Midbrain (tissue), 1 donor: Measurements from ENCODE around the gene FNDC3B.

Experiments used
- DNase-seq: peaks from one replicate; lab custom pipeline; 2025; lab: John Stamatoyannopoulos, UW

FNDC3B gene

DNA sequence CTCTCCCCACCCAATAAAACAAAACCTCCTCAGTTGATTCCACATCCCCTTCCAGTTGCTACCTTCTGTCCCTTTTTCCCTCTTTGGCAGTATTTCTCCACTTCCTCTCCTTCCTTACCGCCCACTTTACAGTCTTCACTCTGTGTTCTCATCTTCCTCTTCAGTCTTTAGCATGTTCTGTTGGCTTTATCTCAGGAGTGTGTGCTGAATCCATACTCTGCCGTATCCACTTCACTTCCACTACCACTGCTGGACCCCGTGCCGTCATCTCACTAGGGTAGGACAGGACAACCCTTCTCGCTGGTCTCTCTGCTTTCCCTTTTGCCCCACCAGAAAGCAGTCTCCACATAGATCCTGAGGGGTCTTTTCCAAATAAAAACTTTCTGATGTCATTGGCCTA lies 74.3 kb downstream of the FNDC3B start:
- DNase-seq = no peak

DNA sequence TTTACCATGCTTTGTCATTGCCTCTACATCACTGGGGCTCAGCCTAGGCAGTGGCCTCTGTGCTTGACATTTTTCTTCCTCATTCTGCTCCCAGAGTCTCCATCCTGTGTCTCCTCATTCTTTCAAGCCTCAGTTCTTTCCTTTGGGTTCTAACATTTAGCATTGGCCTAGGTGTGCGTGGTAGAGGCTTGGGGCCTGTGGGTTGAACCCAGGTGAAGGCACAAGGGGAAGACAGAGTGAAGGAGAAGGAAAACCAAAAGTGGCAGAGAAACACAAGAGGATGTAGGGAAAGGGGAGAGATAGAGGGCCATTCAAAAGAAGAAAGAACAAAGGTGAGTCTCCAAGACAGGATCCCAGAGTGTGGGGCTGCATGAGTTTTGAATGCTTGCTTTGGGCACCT lies 75.7 kb downstream of the FNDC3B start:
- no peak for DNase-seq

- no peak for DNase-seq
Observed at GRCh38 chr3:172115787-172116186, 76.4 kb downstream of the FNDC3B start.

GRCh38 chr3:172118019-172118418 lies 78.6 kb downstream of the FNDC3B start:
- DNase-seq = no peak

GRCh38 chr3:172119266-172119969 lies 80.0 kb downstream of the FNDC3B start:
- no peak for DNase-seq

DNA sequence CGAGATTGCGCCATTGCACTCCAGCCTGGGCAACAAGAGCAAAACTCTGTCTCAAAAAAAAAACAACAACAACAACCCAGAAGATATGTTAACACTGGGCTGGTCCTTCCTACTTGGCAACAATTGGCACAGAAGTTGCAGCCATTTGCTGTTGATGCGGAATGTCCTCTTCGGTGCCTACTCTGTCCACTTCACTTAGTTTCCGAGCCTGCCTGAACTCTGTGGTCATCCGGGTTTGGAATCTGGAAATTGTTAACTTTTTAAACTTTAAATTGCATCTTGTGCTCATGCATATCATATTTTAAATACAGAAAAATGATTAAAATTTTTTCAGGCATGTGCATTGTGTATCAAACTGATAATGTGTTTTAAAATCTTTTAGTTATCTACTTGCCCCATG lies 81.5 kb downstream of the FNDC3B start:
- no peak for DNase-seq

DNA sequence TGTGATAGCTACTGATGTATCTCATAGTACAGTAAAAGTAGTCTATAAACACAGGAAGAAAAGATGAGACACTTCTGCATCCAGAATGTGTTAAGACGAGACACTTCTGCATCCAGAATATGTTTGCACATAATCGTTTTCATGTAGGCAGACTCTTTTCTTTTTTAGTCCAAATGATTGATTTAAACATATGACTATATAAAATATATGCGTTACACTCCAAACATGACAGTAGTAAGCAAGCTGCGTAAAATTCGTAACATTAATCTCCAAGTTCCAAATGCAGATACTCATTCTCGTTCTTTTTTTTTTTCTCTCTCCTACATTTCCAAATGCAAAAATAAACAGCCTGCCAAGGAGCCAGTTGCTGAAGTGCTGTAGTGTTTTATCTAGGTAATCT lies 82.6 kb downstream of the FNDC3B start:
- no peak for DNase-seq

DNA sequence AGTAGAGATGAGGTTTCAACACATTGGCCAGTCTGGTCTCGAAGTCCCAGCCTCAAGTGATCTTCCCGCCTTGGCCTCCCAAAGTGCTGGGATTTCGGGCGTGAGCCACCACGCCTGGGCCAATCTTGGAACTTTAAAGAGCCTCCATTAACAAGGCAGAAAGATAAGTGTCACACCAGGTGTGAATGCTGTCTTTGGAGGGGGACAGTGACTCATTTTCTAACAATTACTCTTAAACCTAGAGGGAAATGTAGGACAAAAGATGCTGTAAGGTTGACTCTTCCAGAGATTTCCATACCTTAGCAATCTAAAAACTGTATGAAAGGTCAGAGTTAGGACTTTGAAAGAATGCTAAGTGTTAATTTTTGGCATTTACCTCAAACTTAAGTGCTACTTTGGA lies 84.9 kb downstream of the FNDC3B start:
- no peak for DNase-seq

DNA sequence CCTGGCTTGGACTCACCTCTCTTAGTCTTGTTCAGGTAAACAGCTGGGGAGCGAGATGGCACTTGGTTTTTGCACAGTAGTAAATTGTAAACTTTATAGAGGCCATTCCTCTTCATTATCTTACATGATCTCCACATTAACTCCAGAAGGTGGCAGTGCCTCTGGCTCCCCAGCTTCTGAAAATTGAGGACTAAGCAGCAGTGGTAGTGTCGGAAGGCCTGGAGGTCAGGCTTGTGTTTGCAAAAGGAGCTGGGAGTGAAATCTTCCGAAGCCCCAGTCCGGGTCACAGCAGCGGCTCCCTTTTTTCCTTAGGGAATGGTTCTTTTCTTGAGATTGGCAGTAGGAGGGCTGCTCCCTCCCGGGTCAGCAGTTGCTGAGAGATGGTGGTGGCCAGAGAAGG lies 85.7 kb downstream of the FNDC3B start:
- no peak for DNase-seq

GRCh38 chr3:172125963-172126457 lies 86.6 kb downstream of the FNDC3B start:
- DNase-seq = no peak

GRCh38 chr3:172126741-172127140 lies 87.4 kb downstream of the FNDC3B start:
- DNase-seq = no peak

DNA sequence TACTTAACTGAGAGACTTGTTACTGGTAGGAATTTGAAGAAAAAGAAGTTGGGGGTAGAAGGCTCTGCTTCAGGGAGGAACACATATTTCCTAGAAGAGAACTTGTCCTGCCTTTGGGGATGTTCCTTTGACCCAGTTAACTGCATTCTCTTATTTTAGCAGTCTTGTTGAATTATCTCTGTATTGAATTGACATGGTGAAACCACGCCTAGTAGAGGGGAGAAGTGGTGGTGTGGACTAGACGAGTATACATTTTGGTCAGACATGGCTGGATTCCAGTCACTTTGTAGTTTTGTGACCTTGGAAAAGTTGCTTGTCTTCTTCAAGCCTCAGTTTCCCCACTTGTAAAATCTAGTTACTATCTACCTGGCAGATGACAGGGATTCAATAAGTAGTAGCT lies 87.8 kb downstream of the FNDC3B start:
- no peak for DNase-seq

DNA sequence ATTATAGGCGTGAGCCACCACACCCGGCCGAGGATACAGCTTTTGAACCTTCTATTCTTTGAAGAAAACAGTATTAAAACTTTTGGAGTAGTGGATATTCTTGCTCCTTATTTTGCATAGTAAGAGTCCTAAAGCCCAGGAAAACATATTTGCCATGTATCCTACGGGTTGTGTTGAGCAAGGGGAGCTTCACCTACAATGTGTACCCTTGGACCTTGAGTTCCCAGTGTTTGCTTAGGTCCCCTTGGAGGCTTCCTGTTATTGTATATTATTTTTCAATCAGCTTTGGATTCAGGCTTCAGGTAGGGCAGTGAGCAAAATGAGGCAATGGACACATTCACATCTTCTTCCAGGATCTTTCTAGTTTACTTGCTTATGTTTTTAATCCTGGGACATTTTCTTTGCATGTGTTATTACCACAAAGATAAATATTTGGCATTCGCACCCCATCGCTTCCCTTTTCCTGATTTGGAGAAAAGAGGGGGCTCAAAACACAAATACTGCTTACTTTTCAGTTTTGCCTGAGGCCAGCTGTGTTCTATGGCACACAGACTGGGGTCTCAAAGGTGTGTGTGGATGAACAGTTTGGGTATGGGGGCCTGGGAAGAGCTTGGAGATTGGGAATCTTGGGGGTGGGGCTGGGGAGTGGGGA lies 88.7 kb downstream of the FNDC3B start:
- DNase-seq = no peak

DNA sequence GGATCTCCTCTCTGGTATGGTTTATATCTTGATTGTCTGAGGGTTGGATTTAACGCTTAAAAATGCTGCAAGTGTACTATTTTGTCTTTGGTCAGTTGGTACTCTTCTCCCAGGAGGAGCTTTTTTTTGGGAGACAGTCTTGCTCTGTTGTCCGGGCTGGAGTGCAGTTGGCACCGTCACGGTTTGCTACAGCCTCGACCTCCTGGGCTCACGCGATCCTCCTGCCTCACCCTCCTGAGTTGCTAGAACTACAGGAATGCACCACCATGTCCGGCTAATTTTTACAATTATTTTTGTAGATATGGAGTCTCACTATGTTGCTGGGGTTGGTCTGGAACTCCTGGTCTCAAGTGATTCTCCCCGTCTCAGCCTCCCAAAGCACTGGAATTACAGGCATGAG lies 89.5 kb downstream of the FNDC3B start:
- DNase-seq = no peak

GRCh38 chr3:172129498-172129849 lies 90.1 kb downstream of the FNDC3B start:
- no peak for DNase-seq

GRCh38 chr3:172129850-172130716 lies 90.7 kb downstream of the FNDC3B start:
- DNase-seq = no peak

GRCh38 chr3:172130717-172131050 lies 91.3 kb downstream of the FNDC3B start:
- no peak for DNase-seq

- DNase-seq = no peak
Observed at GRCh38 chr3:172131746-172132145, 92.4 kb downstream of the FNDC3B start.

DNA sequence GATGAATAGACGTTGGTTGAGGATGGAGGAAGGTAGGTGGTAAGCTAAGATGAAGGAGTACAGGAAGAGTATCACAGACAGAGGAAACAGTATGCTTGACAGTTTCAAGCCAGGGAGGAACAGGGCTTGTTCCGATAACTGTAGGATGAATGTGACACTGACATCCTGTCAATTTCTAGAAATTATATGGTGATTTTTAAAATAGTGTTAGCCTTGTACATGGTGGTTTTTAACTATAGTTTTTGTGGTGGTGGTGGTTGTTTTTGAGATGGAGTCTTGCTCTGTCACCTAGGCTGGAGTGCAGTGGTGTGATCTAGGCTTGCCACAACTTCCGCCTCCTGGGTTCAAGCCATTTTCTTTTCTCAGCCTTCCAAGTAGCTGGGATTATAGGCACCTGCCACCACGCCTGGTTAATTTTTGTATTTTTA lies 92.8 kb downstream of the FNDC3B start:
- DNase-seq = no peak

DNA sequence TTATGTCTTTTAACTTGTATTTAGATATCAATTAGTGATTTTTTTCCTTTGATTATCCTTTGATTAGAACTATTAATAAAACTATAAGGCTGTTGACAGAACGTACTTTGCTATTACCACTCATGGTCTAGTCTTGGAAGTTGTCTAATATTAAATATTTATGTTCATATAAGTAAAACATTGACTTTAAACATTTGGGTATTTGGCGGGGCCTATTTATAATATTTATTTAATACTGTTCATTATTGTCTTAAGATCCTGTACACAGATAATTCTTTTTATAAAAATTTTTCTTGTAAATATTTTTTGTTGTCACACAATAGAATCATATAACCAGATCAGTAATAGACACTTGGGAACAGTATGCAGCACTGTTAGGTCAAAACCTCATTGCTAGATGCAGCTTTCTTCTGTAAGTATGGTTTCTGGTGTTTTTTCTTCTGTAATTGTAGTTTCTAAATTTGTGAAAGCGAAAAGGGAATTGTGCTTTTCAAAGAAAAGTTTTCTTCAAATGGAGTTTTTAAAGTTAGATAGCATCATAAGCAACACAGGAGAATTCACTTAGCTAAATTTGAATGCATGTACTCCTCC lies 93.4 kb downstream of the FNDC3B start:
- DNase-seq = no peak

GRCh38 chr3:172133838-172134237 lies 94.5 kb downstream of the FNDC3B start:
- no peak for DNase-seq

DNA sequence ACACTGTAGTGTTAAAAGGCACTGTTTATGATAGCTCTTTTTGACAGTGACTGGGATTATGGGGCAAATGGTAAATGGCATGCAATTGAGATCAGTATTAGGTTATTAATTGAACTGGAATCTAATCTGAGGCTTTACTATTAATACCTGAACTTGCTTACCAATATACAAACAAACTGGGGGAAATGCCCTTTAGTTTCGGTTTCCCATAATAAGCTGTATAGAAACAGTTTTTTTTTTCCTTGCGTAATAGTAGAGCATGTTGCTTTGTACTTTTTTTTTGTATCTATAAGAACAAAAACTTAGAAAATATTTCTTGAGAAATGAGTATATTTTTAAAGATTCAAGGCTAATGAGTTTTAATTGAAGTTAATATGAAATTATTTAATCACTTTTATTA lies 95.0 kb downstream of the FNDC3B start:
- no peak for DNase-seq

- DNase-seq = no peak
Observed at GRCh38 chr3:172135185-172135584, 95.8 kb downstream of the FNDC3B start.
